HAP-1 (cell line): ENCODE measurements around the gene RELB.

Source experiments
- DNase-seq, 2 experiments: peaks; one replicate each; pipeline ENCODE4 v3.0.0-alpha.2; 2016 to 2020; ENCODE audit warnings: low spot score in 2 of 2
- H3K27me3 ChIP-seq: fragments of 250-450 bp; sonication (Bioruptor Pico); 2 replicates; pipeline ENCODE4 v1.5.1; 2020; ENCODE audit warnings: low read depth, mild to moderate bottlenecking, moderate library complexity
- H3K36me3 ChIP-seq: fragments of 250-450 bp; sonication (Bioruptor Pico); replicated peaks from 2 replicates; pipeline ENCODE4 v1.5.1; 2020; ENCODE audit warnings: mild to moderate bottlenecking
- H3K4me1 ChIP-seq: fragments of 250-450 bp; sonication (Bioruptor Pico); 2 replicates; pipeline ENCODE4 v1.5.1; 2020; ENCODE audit warnings: mild to moderate bottlenecking
- H3K4me3 ChIP-seq: fragments of 250-450 bp; sonication (Bioruptor Pico); 2 replicates; pipeline ENCODE4 v1.5.1; 2020; ENCODE audit warnings: mild to moderate bottlenecking, moderate library complexity
- H3K9me3 ChIP-seq: fragments of 250-450 bp; sonication (Bioruptor Pico); 2 replicates; pipeline ENCODE4 v1.5.1; 2020; ENCODE audit warnings: mild to moderate bottlenecking, moderate library complexity
- in situ Hi-C: fragments of 300-500 bp; cut with MboI; formaldehyde crosslinking; loops from 3 replicates; pipeline ENCODE4 v1.14.3; 2020; ENCODE audit warnings: low sequenced_read_pairs, inconsistent platforms, mixed read lengths

RELB gene

DNA sequence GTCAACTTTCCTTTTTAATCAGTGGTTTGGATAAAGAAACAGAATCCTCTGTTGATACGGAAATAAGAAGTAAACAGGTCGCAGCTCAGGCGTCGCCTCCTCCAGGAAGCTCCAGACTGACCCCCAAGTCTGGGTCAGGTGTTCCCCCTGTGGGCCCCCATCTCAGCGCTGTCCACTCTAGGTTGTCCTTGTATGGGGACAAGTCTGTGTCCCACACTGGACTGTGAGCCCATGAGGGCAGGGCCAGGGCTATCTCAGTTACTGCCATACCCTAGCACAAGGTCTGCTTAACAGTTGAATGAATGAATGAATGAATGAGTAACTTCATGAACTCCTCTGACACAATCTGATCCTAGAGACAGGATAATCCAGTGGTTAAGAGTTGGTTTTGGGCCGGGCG is 45.1 kb downstream of the RELB start:
- H3K27me3 ChIP-seq: no peaks in the 10 kb centered on the region
- in situ Hi-C loops: no loop called here
- H3K36me3 ChIP-seq: peaks cover 70% of the 10 kb centered on the region
- no peaks in the 10 kb centered on the region for H3K9me3 ChIP-seq
- no peak for DNase-seq
- H3K4me1 ChIP-seq: no peaks in the 10 kb centered on the region
- H3K4me3 ChIP-seq: no peak overlapping the region

GRCh38 chr19:45047188-45047797 is 46.0 kb downstream of the RELB start:
- Histone ChIP-seq H3K36me3 (peaks cover 69% of the 10 kb centered on the region), H3K9me3 (no peaks in the 10 kb centered on the region), H3K4me3 (no peak overlapping the region), H3K4me1 (no peaks in the 10 kb centered on the region), H3K27me3 (no peaks in the 10 kb centered on the region)
- DNase-seq: no peak
- in situ Hi-C loops: no loop called here

DNA sequence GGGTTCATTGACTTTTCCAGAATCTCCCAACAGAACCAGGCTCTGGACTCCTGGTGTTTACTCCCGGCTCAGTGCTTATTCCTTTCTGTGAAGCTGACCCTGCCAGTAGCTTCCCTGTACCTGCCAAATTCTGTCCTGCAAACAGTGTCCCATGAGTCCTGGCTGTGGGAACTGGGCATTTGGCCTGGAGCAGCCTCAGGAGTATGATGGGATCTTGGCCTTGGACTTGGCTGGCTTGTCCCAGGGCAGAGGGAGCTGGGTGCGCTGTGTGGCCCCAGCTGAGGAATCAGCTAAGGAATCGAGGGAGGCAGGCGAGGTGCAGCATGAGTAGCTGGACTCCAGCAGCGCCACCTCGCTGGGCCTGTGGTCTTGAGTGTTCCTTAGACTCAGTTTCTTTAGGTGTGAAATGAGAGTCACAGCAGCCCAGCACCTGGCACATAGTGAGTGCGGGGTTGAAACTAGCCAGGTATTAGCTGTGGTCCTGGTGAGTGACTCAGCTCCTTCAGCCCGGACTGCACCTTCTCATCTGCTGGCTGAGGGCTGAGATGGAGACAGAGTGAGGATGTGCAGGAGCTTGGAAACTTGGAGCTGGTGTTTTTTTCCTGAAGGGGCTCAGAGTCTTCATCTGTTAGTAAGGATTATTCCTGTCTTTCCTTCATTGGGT is 47.9 kb downstream of the RELB start:
- Histone ChIP-seq H3K4me3 (no peak overlapping the region), H3K27me3 (no peaks in the 10 kb centered on the region), H3K4me1 (no peaks in the 10 kb centered on the region), H3K9me3 (no peaks in the 10 kb centered on the region), H3K36me3 (peaks cover 70% of the 10 kb centered on the region)
- in situ Hi-C loops: no loop called here
- no peak for DNase-seq

GRCh38 chr19:45050036-45050435 is 48.8 kb downstream of the RELB start:
- H3K4me1 ChIP-seq: no peaks in the 10 kb centered on the region
- in situ Hi-C loops: no loop called here
- H3K4me3 ChIP-seq: no peak overlapping the region
- H3K9me3 ChIP-seq: no peaks in the 10 kb centered on the region
- peaks cover 70% of the 10 kb centered on the region for H3K36me3 ChIP-seq
- H3K27me3 ChIP-seq: no peaks in the 10 kb centered on the region
- no peak for DNase-seq

DNA sequence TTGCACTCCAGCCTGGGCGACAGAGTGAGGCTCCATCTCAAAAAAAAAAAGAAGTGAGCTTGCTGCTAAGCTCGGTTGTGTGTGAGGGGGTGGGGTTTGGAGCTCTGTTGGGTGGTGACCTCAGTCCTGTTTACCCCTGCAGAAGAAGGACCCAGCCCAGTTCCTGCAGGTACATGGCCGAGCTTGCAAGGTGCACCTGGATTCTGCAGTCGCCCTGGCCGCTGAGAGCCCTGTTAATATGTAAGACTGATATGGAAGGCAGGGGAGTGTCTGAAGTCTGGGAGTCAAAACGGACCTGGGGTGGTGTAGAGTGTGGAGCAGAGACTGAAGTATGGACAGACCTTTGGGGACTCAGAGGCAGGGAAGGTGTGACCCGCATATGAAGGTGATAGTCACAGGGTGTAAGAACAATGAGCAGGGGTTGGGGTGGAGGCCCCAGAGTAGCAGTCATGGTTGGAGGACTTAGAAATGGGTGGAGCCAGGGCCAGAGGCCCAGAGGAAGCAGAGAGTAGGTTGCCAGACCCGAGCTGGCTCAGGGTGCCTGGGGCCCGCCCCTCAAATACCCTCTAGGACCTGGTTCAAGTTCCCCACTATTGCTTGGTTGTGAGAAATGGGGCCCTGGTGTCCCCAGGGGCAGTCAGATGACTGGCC is 50.8 kb downstream of the RELB start:
- H3K4me3 ChIP-seq: no peak overlapping the region
- H3K36me3 ChIP-seq: peaks cover 69% of the 10 kb centered on the region
- DNase-seq: no peak
- no peaks in the 10 kb centered on the region for H3K27me3 ChIP-seq
- no peaks in the 10 kb centered on the region for H3K9me3 ChIP-seq
- no peaks in the 10 kb centered on the region for H3K4me1 ChIP-seq
- in situ Hi-C loops: no loop called here

DNA sequence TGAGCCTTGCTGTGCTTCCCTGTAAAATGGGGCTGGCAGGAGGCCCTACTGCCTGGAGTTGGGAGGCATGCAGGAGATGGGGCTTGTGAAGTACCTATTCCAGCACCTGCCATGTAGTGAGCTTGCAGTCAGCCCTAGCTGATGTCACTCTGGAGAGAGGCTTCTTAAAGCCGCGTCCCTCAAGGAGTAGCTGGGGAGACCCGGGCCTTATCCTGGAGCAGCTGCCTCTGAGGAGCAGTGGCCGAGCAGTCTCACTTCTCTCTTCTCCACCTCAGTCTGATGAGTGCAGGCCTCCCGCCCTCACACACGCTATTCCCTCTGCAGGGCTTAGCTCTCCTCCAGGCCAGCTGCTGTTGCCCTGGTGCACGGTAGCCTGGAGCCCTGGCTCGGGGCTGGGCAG is 55.6 kb downstream of the RELB start:
- no peak for DNase-seq
- Histone ChIP-seq H3K9me3 (no peaks in the 10 kb centered on the region), H3K36me3 (peaks cover 97% of the 10 kb centered on the region), H3K27me3 (no peaks in the 10 kb centered on the region), H3K4me1 (no peaks in the 10 kb centered on the region), H3K4me3 (no peak overlapping the region)
- in situ Hi-C loops: no loop called here

DNA sequence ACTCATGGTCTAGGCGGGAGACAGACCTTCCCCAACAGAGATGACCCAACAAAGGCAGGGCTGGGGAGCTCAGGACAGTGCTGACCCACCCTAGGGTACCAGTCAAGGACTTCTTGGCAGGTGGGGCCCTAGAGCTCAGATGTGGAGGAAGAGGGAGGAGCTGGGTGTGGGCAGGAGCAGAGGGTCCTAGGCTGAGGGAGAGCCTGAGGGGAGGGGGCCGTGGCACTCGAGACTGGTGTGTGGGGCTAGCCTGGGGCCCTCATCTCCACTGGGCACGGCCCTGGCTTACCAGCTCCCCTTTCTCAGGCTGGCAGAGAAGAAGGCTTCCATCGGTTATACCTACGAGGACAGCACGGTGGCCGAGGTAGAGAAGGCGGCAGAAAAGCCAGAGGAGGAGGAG is 56.2 kb downstream of the RELB start:
- Histone ChIP-seq H3K4me1 (no peaks in the 10 kb centered on the region), H3K9me3 (no peaks in the 10 kb centered on the region), H3K27me3 (no peaks in the 10 kb centered on the region), H3K4me3 (no peak overlapping the region), H3K36me3 (peaks cover 96% of the 10 kb centered on the region)
- DNase-seq: no peak
- in situ Hi-C loops: no loop called here

- in situ Hi-C loops: no loop called here
- Histone ChIP-seq H3K27me3 (no peaks in the 10 kb centered on the region), H3K9me3 (no peaks in the 10 kb centered on the region), H3K36me3 (peaks cover 92% of the 10 kb centered on the region), H3K4me3 (no peak overlapping the region), H3K4me1 (no peaks in the 10 kb centered on the region)
- DNase-seq: no peak
These were observed 57.4 kb downstream of the RELB start for GRCh38 chr19:45058622-45059159.

- Histone ChIP-seq H3K4me3 (no peak overlapping the region), H3K9me3 (no peaks in the 10 kb centered on the region), H3K4me1 (no peaks in the 10 kb centered on the region), H3K36me3 (peaks cover 92% of the 10 kb centered on the region), H3K27me3 (no peaks in the 10 kb centered on the region)
- peak; percentile 55 to 91 for DNase-seq
- in situ Hi-C loops: no loop called here
These were observed 58.1 kb downstream of the RELB start for GRCh38 chr19:45059258-45059965.

- in situ Hi-C loops: no loop called here
These were observed 60.7 kb downstream of the RELB start for GRCh38 chr19:45061965-45062364.

DNA sequence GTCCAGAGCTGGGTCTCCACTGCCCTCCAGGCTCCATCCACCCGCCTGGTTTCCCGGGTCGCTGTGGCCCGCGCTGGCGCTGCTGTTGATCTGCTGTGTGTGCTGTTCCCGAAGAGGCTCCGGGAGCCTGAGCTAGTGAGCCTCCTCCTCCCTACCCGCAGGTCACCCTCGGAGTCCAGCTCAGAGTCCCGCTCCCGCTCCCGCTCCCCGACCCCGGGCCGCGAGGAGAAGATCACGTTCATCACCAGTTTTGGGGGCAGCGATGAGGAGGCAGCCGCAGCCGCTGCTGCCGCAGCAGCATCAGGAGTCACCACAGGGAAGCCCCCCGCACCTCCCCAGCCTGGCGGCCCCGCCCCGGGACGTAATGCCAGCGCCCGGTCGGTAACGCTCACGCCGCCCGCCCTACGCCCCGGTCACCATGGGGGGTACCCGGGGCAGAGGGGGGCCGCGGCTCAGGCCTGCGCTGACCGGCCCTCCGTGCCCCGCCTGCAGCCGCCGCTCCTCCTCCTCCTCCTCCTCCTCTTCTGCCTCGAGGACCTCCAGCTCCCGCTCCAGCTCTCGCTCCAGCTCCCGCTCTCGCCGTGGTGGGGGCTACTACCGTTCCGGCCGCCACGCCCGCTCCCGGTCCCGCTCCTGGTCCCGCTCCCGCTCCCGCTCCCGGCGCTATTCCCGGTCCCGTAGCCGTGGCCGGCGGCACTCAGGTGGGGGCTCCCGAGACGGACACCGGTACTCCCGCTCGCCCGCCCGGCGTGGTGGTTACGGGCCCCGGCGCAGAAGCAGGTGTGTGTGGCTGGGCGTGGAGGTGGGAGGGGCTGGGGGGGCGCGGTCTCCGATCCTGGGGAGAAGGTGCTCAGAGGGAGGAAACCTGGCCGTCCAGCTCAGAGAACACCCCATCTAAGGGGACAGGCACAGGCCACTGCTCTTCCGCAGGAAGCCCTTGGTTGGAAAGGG is 62.9 kb downstream of the RELB start:
- H3K9me3 ChIP-seq: no peaks in the 10 kb centered on the region
- in situ Hi-C loops: no loop called here
- no peaks in the 10 kb centered on the region for H3K4me1 ChIP-seq
- peaks cover 64% of the 10 kb centered on the region for H3K36me3 ChIP-seq
- no peak for DNase-seq
- no peak overlapping the region for H3K4me3 ChIP-seq
- H3K27me3 ChIP-seq: no peaks in the 10 kb centered on the region

More at GRCh38 chr19:45061965-45062364, 60.7 kb downstream of the RELB start:
- Histone ChIP-seq H3K9me3 (no peaks in the 10 kb centered on the region), H3K36me3 (peaks cover 74% of the 10 kb centered on the region), H3K27me3 (no peaks in the 10 kb centered on the region), H3K4me1 (no peaks in the 10 kb centered on the region), H3K4me3 (no peak overlapping the region)
- no peak for DNase-seq

DNA sequence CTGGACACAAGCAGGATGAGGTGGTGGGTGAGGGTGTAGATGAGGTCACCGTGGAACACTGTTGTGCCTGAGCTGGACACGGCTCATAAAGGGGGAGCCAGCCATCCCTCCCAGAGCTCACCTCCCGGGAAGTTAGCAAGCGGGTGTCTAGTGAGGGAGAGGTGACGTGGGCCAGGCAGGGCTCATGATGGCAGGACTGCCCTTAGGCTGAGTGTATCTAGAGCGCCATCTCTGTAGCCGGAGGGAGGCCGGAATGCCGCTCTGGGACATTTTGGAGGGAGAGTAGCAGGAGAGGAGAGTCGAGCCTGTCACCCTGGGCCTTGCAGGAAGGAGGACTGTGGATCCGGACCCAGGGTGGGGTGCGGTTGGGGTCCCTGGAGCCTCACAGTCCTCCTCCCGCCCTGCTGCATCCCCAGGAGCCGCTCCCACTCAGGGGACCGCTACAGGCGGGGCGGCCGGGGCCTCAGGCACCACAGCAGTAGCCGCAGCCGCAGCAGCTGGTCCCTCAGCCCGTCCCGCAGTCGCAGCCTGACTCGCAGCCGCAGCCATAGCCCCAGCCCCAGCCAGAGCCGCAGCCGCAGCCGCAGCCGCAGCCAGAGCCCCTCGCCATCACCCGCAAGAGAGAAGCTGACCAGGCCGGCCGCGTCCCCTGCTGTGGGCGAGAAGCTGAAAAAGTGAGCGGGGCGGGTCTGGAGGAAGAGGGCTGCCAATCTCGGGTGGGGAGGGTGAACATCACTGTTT is 65.8 kb downstream of the RELB start:
- H3K4me1 ChIP-seq: no peaks in the 10 kb centered on the region
- peaks cover 63% of the 10 kb centered on the region for H3K36me3 ChIP-seq
- H3K4me3 ChIP-seq: no peak overlapping the region
- no peaks in the 10 kb centered on the region for H3K9me3 ChIP-seq
- in situ Hi-C loops: no loop called here
- H3K27me3 ChIP-seq: no peaks in the 10 kb centered on the region
- DNase-seq: no peak
